SK-N-DZ (cell line): ENCODE data around the gene TRIM56.
"Not testable (repeated sequence)": the region's sequence is repeated elsewhere in the genome, so short reads cannot be mapped to it uniquely, and the experiment has no call there.

Experiments
- DNase-seq: peaks from one replicate; pipeline ENCODE4 v3.0.0-alpha.2; 2015; ENCODE audit warnings: low spot score

TRIM56 gene

GRCh38 chr7:101113836-101114235 lies 28.6 kb downstream of the TRIM56 start:
- DNase-seq, result no peak

DNA sequence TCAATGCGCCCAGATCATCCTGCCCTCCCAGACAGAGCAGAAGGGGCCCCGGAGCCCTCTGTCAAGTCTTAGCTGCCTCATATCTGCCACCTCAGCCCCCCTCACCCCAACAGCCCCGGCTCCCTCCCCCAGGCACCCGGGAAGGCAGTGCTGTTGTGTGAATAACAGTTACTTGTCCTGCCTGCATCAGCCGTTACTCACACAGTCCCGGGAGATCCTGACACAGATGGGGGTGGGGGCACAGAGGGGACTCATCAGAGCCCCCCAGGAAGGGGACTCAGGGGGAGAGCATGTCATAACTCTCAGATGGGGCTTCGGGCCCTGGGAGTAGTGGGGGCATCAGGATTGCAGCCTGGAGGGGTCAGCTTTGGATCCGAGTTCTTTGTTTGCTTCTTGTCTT lies 29.2 kb downstream of the TRIM56 start:
- no peak for DNase-seq

- DNase-seq, result no peak
These were observed 29.9 kb downstream of the TRIM56 start for GRCh38 chr7:101115215-101115614.

GRCh38 chr7:101116898-101117297 lies 31.6 kb downstream of the TRIM56 start:
- DNase-seq, result no peak

- no peak for DNase-seq
These were observed 33.6 kb downstream of the TRIM56 start for GRCh38 chr7:101118856-101119255.

DNA sequence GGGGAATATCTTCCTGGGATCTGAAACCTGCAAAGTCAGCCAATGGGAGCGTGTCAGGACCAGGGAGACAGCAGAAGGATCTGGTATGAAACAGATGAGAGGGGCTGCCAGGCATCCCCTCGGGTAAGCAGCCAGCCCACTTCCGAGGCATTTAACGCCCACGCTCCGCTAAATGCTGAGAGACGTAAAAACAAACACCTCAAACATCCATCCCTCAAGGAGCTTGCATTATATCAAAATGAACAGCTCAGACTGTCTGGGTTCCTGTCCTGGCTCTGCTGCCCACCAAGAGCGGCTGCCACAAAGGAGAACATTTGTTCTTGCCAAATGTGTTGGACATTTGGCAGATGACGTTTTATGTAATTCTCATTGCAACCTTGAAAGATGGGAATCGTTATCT lies 34.6 kb downstream of the TRIM56 start:
- no peak for DNase-seq

DNA sequence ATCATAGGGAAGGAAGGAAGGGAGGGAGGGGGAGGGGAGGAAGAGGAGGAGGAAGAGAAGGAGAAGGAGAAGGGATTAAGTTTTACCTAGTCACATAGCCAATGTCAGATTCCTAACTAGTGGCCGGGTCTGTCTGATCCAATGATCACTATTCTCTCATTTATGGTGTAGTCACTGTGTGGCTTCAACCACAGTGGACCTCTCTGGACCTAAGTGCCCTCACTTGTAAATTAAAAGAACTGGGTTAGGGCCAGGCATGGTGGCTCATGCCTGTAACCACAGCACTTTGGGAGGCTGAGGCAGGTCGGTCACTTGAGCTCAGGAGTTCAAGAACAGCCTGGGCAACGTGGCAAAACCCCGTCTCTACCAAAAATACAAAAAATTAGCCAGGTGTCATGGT lies 35.0 kb downstream of the TRIM56 start:
- no peak for DNase-seq

- not testable (repeated sequence) for DNase-seq
These were observed 36.3 kb downstream of the TRIM56 start for GRCh38 chr7:101121631-101121990.

DNA sequence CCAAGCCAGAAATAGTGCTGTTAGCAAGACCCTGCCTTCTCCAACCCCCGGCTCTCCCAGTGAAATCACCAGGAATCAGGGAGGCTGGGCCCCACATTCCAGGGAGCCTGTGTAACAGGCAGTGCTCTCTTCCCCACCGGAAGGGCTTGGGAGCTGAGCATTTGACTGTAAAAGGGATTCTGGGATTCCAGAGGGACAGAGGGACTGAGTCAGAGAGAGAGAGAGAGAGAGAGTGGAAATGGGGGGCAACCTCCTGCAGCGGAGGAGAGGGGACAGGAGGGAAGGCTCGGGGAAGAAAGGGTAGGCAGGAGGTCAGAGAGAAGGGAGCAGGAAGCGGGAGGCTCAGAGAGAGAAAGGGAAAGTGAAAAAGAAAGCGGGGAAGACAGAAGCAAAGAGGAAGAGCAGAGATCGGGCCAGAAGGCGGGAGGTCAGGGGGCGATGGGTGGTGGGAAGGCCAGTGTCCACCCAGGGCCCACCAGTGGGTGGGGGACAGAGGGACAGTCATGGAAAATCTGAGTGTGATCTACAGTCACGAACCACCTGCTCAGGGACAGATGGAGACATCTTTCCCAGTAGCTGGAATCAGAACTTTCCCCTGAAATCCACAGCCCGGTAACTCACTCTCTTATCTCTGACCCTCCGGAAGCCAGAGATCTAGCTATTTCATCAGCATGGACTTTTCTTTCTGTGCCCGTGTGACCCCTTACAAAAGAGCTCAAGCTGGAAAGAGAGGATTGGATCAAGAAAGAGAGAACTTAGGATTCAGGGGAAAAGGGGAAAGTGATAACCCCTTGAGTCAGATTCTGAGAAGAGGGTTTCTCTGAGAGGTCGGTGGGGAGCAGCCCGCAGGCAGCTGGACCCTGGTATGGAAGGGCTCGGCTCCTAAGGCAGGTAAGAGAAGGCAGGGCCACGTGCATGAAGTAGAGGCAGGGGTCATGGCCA lies 37.0 kb downstream of the TRIM56 start:
- DNase-seq, result no peak

DNA sequence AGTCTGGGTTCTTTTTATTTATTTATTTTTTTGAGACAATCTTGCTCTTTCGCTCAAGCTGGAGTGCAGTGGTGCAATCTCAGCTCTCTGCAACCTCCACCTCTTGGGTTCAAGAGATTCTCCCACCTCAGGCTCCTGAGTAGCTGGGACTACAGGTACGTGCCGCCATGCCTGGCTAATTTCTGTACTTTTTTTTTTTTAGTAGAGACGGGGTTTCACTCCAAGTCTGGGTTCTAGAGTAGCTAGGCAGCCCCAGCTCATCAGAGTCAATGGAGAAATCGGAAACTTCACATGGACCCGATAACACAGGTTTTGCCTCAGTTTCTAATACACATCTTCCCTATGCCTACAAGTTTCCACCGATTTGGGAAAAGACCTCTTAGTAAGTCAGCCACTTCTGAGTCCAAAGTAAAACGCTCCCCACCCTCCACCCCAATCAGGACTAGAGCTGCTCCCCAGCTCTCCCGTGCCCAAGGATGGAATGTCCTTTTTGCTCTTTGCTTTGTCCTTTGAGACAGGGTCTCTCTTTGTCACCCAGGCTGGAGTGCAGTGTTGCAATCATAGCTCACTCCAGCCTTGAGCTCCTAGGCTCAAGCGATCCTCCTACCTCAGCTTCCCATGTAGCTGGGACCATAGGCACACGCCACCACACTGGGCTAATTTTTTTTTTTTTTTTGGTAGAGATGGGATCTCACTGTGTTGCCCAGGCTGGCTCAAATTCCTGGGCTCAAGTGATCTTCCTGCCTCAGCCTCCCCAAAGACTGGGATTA lies 37.8 kb downstream of the TRIM56 start:
- DNase-seq, result no peak

GRCh38 chr7:101123703-101124068 lies 38.4 kb downstream of the TRIM56 start:
- no peak for DNase-seq

DNA sequence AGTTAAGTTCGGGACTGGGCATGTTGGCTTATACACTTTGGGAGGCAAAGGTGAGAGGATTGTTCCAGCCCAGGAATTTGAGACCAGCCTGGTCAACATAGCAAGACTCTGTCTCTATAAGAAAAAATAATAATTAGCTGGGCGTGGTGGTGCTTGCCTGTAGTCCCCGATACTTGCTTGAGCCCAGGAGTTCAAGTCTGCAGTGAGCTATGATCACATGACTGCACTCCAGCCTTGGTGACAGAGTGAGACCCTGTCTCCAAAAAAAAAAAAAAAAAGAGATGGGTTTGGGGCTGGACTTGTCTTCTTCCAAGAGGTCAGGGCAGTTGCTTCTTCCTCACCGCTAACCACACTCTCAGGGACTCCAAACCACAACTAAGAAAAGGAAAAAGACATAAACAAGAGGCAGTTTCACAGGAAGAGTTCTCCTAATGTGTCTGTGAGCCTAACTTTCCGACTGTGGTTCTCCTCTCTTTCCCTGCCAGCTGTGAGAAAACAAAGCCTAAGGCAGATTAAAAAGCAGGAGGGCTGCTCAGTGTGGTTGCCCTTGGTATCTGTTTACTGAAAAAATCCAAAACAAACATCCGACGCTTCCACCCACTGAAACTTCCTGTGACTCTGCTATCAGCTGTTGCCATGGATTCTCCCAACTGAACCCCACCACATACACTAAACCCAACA lies 39.2 kb downstream of the TRIM56 start:
- DNase-seq, result no peak

- no peak for DNase-seq
These were observed 40.8 kb downstream of the TRIM56 start for GRCh38 chr7:101125989-101126650.

DNA sequence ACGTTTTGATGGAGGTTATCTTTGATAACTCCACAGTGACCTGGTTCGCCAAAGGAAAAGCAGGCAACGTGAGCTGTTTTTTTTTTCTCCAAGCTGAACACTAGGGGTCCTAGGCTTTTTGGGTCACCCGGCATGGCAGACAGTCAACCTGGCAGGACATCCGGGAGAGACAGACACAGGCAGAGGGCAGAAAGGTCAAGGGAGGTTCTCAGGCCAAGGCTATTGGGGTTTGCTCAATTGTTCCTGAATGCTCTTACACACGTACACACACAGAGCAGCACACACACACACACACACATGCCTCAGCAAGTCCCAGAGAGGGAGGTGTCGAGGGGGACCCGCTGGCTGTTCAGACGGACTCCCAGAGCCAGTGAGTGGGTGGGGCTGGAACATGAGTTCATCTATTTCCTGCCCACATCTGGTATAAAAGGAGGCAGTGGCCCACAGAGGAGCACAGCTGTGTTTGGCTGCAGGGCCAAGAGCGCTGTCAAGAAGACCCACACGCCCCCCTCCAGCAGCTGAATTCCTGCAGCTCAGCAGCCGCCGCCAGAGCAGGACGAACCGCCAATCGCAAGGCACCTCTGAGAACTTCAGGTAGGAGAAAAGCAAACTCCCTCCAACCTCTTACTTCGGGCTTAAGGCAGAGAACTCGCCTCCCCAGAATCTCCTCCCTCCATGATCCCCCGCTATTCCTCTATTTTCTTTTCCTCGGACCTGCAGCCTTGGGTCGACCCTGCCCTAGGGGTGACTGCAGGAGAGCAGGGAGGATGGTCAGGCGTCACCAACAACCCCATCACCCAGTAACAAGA lies 41.6 kb downstream of the TRIM56 start, which contains the start of gene SERPINE1:
Gene SERPINE1 (plus strand): TSS at position 454 of the 809 bp plus-strand sequence. CDS start 1,290 bp downstream, outside the sequence.
- DNase-seq, result peak; percentile 27

DNA sequence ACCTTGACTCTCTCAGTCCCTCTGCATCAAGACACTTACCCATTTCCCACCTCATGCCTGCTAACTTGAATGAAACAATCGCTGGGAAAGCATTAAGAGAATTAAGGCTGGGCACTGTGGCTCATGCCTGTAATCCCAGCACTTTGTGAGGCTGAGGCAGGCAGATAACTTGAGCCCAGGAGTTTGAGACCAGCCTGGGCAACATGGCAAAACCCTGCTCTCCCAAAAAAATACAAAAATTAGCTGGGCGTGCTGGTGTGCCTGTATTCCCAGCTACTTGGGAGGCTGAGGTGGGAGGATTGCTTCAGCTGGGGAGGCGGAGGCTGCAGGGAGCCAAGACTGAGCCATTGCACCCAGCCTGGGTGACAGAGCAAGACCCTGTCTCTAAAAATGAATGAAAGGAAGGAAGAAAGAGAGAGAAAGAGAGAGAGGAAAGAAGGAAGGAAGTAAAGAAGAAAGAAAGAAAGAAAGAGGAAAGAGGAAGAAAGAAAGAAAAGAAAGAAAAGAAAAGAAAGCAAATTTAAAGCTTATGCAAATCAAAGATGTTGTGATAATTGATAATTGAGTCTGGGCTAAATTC lies 42.3 kb downstream of the TRIM56 start:
- no peak for DNase-seq

- no peak for DNase-seq
These were observed 43.0 kb downstream of the TRIM56 start for GRCh38 chr7:101128040-101128834.

GRCh38 chr7:101129603-101130117 lies 44.4 kb downstream of the TRIM56 start:
- no peak for DNase-seq

GRCh38 chr7:101132626-101133600 lies 47.6 kb downstream of the TRIM56 start:
- DNase-seq, result not testable (repeated sequence)
